Amniotic stem cell (primary cell): Measurements from ENCODE around the gene TSPO2.

Experiments used
- DNase-seq: peaks from one replicate; lab custom pipeline; 2025; lab: John Stamatoyannopoulos, UW

Gene TSPO2

DNA sequence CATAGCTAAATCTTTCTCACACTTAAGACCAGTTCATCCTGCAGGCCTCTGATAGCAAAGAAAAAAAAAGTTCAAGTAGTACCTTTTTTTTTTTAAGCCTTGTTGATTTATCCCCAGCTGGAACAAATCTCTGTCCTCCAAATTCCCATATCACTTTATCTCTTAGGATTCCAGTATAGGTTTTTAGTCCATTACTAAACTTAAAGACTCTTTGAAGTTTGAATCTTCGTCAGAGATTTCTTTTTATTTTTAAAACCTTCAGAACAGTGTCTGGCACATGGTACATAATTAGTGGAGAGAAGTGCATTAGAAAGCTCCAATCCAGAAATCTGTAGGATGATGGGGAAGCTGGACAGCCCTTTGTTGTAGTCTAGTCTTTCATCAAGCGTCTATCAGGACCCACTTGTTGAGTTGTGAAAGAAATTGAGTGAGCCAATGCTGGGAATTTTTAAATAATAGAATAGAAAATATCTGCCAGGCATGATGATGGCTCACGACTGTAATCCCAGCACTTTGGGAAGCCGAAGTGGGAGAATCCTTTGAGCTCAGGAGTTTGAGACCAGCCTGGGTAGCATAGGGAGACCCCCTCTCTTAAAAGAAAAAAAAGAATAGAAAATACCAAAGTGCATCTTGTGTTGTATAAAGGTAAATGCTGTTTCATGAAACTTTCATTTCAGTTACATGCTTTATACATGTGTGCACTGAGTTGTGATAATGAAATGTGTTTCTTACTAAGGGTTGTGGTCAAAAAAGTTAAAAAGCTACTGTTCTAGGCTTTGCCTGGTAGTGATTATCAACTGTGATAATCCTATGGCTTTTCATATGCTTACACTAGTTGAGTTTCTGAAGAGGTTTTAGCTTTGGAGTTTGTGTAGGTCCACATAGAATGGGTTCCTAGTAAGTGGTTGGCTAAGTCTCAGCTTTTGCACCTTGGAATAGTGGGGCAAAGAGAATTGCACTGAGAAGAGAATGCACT lies 33.7 kb downstream of the TSPO2 start:
- no peak for DNase-seq

DNA sequence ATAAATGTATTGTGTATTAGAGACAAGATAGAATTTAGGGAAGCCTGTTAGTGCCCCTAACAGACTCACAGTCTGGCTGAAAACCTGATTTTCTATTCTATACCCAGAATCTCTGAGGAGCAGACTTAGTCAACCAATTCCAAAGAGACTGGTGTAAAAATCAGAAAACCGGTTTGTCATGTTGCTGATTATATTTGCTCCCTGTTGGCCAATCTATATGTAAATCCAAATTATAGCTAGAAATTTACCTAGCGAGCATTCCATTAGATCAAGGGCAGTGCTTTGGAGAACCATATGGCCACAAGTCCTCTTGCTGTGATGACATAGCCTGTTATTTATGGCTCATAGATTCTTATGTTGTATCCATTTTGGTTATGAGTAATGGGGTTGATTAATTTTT lies 35.3 kb downstream of the TSPO2 start:
- DNase-seq = no peak

DNA sequence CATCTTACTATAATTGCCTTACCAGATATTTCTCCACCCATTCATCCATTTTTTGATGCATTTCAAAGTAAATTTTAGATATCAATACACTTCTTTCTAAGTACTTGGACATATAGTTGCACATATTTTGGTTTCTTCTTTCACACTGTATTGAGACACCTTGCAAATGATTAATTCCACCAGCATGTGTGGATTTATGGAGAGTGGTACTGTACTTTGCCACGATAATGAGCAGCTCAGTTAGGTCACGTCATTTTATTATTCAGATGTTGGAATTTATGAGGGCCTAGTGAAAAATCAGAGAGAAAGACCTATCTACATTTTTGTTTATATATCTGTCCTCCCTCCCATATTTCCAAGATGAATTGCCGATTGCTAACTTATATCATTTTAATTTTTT lies 35.8 kb downstream of the TSPO2 start:
- no peak for DNase-seq

DNA sequence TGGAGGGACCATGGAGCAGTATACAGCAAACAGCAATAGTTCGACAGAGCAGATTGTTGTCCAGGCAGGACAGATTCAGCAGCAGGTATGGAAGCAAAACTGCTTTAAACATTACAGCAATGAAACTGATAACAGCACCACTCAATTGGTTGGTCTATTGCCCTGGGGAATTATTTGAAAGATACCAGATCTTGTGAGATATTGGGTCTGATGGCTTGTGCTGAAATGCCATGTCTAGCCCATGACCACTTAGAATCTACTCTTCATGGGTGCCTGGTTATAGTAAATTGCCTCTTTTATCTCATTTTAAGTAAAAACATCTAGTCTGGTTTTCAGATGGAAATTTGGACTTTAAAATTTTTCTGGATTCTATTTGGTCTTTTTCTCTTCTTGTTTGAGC lies 36.8 kb downstream of the TSPO2 start:
- DNase-seq = no peak

DNA sequence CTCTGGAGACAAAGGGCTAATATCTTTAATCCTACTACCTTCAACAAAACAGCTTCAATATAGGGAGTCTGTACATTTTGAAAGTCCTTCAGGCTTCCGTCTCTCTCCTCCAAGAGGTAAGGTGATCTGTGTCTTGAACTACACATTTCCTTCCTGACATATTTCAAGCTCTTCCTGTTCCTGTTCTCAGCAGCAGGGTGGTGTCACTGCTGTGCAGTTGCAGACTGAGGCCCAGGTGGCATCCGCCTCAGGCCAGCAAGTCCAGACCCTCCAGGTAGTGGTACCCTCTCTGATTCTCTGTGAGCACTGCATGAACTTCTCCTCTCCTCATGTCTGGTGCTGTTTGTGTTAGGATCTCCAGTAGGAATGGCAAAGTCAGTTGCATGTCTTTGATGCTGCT lies 38.4 kb downstream of the TSPO2 start:
- DNase-seq = no peak

DNA sequence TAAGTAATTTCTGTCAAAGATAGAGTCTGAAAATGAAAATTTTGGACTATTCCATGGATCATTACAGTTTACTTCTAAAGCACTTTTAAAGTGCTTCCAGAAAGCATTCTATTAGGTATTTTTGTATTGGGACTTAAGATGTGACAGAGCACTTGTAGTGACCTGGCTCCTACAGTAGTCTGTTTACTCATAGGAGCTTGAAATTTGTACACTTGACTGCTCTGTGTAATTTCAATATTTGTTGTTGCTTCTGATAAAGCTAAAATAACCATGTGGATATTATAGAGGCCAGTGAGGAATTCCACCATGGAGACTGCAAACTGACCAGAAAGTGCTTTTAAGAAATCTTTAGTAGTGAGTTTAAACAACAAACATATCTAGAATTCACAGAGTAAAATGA lies 40.8 kb downstream of the TSPO2 start:
- DNase-seq = no peak

DNA sequence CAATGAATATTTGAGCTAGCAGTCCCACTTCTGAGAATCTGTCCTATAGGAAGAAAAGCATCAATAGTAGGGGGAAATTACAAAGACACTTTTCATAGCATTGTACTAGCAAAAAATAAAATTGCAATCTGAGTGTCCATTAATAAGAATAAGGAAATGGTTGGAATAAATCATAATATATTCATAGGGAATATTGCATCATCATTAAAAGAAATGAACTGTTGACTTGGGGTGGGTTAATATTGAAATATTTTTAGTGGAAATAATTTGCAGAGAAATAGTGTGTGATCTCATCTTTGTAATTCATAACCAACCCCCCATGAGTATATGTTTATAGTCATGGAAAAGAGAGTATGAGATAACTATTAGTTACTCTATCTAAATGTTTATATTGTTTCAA lies 42.9 kb downstream of the TSPO2 start:
- no peak for DNase-seq

DNA sequence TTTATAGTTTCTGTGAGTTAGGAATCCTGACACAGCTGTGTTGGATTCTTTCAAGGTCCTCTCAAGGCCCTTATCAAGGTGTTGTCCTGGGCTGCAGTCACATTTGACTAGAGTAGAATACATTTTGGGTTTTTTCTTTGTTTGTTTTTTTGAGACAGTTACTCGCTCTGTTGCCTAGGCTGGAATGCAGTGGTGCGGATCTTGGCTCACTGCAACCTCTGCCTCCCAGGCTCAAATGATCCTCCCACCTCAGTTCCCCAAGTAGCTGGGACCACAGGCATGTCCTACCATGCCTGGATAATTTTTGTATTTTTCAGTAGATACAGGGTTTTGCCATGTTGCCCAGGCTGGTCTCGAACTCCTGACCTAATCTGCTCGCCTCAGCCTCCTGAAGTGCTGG lies 46.2 kb downstream of the TSPO2 start:
- no peak for DNase-seq

DNA sequence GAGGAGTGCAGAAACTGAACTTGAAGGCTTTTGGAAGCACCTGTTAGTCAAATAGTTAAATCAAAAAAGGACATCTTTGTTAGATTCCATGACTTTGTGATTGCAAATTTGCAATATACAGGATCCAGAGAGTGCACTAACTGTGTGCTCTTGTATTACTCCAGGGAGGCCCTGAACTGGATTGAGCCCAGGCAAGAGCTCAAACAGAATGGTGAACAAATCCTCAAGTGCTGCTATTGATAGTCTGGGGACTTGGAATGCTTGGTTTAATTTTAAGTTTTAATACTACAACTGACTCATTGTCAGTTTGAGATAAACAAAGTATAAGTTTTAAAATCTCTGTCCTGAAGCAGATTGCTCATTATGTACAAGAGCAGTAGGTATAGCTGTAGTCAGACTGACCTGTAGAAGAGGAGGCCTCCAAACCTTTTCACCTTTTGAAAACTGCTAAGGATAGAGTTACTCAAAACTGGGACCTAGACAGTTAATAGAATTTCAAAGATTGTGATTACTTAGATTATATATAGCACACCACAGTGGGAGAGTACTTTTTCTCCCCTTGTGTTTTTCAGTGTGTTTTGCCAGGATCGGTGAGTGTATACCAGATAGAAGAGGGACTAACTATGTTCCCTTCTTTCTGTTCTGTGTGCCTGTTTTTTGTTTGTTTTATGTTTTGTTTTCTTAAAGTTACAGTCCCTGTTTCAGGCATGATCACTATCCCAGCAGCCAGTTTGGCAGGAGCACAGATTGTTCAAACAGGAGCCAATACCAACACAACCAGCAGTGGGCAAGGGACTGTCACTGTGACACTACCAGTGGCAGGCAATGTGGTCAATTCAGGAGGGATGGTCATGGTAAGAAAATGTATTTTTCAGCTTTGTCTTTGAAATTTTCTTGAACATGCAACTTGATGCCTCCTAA lies 48.8 kb downstream of the TSPO2 start:
- no peak for DNase-seq

DNA sequence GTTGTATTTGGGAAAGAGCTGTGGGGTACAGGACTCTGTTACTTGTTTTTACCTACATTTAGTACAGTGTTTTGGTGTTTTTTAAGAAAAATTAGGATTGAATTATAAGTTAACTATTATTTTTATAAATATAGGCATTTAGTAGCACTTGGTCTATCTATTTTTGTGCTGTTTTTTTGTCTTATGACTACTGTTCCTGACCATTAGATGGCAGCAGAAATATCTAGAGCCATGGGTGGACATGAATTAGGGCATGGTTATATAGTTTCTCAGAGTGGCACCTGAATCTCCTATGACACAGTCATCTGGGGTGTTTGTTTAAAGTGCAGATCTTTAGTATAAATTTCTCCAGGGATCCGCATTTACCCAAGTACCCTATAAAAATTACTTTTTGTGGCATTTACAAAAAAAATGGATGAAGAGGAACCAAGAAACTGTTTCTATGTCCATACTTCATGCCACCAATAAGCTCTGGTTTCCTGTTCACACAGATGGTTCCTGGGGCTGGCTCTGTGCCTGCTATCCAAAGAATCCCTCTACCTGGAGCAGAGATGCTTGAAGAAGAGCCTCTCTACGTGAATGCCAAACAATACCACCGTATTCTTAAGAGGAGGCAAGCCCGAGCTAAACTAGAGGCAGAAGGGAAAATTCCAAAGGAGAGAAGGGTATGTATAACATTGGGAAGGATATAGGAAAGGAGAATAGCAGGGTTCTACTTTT lies 50.3 kb downstream of the TSPO2 start:
- DNase-seq = peak; percentile 11

DNA sequence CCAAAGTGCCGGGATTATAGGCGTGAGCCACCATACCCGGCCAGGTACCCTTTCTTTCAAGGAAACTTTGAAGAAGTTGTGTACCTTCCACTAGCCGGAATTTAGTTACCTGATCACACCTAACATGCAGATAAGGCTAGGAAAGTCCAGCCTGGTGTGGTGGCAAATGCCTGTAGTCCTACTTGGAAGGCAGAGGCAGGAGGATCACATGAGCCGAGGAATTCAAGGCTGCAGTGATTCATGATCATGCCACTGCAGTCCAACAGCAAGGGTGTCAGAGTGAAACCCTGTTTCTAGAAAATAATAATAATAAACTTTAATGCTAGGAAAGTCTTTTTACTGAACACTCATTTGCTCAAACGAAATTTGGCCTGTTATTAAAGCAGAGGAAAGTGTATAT lies 51.5 kb downstream of the TSPO2 start:
- DNase-seq = no peak
